Bronchial epithelial cell (primary cell): ENCODE measurements around the gene ODAD4. TPM values are rescaled to one million over a fixed set of nuclear protein-coding genes. Genes with fewer than 3 reads are reported as not detected.
"Not testable (repeated sequence)": the region's sequence is repeated elsewhere in the genome, so short reads cannot be mapped to it uniquely, and the experiment has no call there.

Experiments used
- DNase-seq: peaks from one replicate; pipeline ENCODE4 v3.0.0-alpha.2; 2010; ENCODE audit warnings: low read depth
- FAIRE-seq: peaks from 2 replicates; lab custom pipeline; 2011; peaks lifted over from hg19 to GRCh38; lab: Jason Lieb, UNC
- H3K27me3 ChIP-seq: 2 replicates; pipeline ENCODE4 v1.5.1; 2011; ENCODE audit warnings: low read length; ENCODE audit not compliant: control insufficient read depth, insufficient read depth
- H3K36me3 ChIP-seq: 2 replicates; pipeline ENCODE4 v1.5.1; 2011; ENCODE audit warnings: low read length; ENCODE audit not compliant: control insufficient read depth, insufficient read depth
- H3K4me3 ChIP-seq: 2 replicates; pipeline ENCODE4 v1.5.1; 2011; ENCODE audit warnings: mild to moderate bottlenecking, low read depth, low read length, control low read depth
- CTCF ChIP-seq: IDR thresholded peaks from 2 replicates; pipeline ENCODE4 v1.5.1; 2011; ENCODE audit warnings: mild to moderate bottlenecking, moderate library complexity, low read length, control low read depth, inconsistent platforms; ENCODE audit not compliant: insufficient read depth, severe bottlenecking
- total RNA-seq: library from RNA; depleted of rRNA; stranded (reverse); fragments of >200 nt; gene quantifications from 2 replicates; pipeline ENCODE4 v1.2.1, GENCODE V29; 2014

ODAD4 gene
- total RNA-seq, 1 donor from 2014 or later: 0.26 TPM

- H3K4me3 ChIP-seq: no peak overlapping the region
- DNase-seq (no peak), FAIRE-seq (no peak)
- no peaks in the 10 kb centered on the region for H3K36me3 ChIP-seq
- no peaks in the 10 kb centered on the region for H3K27me3 ChIP-seq
- no peak for TF ChIP-seq CTCF
Measured at GRCh38 chr17:41928693-41929251, 1.6 kb upstream of the ODAD4 start.

GRCh38 chr17:41930833-41931156 lies 378 bp downstream of the ODAD4 start:
- FAIRE-seq, H3K27me3 ChIP-seq, DNase-seq, H3K36me3 ChIP-seq: not testable (repeated sequence)
- H3K4me3 ChIP-seq: peak overlapping the region; percentile 19

- FAIRE-seq: not testable (repeated sequence)
Measured at GRCh38 chr17:41931715-41932114, 1.3 kb downstream of the ODAD4 start.

GRCh38 chr17:41932816-41933389 lies 2.5 kb downstream of the ODAD4 start:
- FAIRE-seq: no peak
- Histone ChIP-seq H3K36me3 (no peaks in the 10 kb centered on the region), H3K4me3 (no peak overlapping the region), H3K27me3 (no peaks in the 10 kb centered on the region)
- DNase-seq: no peak
- TF ChIP-seq CTCF: no peak

More at GRCh38 chr17:41931715-41932114, 1.3 kb downstream of the ODAD4 start:
- H3K4me3 ChIP-seq, H3K36me3 ChIP-seq, DNase-seq, H3K27me3 ChIP-seq: not testable (repeated sequence)

GRCh38 chr17:41935641-41936040 lies 5.2 kb downstream of the ODAD4 start:
- H3K4me3 ChIP-seq: no peak overlapping the region
- TF ChIP-seq CTCF: no peak
- FAIRE-seq (no peak), DNase-seq (peak; percentile 23)
- H3K27me3 ChIP-seq: no peaks in the 10 kb centered on the region
- no peaks in the 10 kb centered on the region for H3K36me3 ChIP-seq

GRCh38 chr17:41937970-41938954 lies 7.8 kb downstream of the ODAD4 start:
- Histone ChIP-seq H3K27me3 (no peaks in the 10 kb centered on the region), H3K4me3 (no peak overlapping the region), H3K36me3 (no peaks in the 10 kb centered on the region)
- FAIRE-seq (peak; percentile 72), DNase-seq (no peak)
- TF ChIP-seq CTCF: no peak
